ENCODE results near the gene MPC2. TPM values are rescaled to one million over a fixed set of nuclear protein-coding genes. Genes with fewer than 3 reads are reported as not detected.

Gene MPC2
- total RNA-seq, 1 donor from 2014 or later: 41.1 TPM

DNA sequence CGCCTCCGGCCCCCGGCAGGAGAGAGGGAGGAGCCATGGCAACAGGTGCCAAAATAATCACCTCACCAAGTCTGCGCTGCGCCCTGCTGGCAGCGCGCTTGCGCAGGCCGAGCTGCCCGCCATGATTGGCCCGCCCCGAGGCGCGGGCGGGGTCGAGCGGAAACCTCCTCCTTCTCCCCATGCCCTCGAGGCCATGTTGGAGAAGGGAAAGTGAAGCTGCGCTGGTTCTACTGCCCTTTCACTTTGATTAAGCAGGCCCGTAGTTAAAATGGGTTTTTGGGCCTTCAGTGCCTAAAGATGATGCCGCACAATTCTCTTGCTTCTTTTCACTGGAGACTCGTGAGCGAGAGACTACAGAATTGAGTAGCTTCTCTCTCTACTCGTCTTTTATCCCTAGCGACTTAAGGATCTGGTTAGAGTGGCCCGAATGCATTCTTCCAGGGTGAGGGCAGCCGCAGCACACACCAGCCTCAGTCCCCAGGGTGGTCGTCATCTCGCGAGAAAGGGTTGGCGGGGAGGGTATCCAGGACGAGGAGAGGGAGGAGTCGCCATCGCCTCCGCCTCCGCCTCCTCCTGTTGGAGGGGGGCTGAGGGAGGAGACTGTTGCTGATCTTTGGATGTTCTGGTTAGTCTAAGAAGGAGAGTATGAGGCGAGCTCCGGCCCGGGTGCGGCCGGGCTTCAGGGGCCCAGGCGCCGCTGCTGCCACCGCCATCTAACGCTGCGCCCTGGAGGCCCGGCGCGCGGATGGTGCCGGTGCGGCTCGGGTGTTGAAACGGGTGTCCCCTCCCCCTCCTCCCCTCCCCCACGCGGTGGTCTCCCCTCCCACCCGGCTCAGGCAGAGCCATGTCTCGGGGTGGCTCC lies 573 bp downstream of the MPC2 start, which contains the start of gene DCAF6:
Gene DCAF6, plus strand, starts transcription at position 616 of the 862 bp plus-strand sequence. Its CDS starts 229 bp downstream, at position 845.
- peak; percentile 99 for DNase-seq
- Mint-ChIP-seq H3K27ac (ENCODE audit: unreplicated experiment) (peak within 1 kb of the TSS; percentile 100), H3K4me3 (ENCODE audit: unreplicated experiment) (peak within 1 kb of the TSS; percentile 100), H3K4me1 (ENCODE audit: low read depth, unreplicated experiment) (peaks cover 12% of the 10 kb centered on the region), H3K36me3 (ENCODE audit: unreplicated experiment) (peaks cover 3% of the 10 kb centered on the region), H3K27me3 (ENCODE audit: unreplicated experiment) (peaks cover 14% of the 10 kb centered on the region), H3K9me3 (ENCODE audit: unreplicated experiment) (peaks cover 17% of the 10 kb centered on the region)
- TF ChIP-seq, protein P1, sequence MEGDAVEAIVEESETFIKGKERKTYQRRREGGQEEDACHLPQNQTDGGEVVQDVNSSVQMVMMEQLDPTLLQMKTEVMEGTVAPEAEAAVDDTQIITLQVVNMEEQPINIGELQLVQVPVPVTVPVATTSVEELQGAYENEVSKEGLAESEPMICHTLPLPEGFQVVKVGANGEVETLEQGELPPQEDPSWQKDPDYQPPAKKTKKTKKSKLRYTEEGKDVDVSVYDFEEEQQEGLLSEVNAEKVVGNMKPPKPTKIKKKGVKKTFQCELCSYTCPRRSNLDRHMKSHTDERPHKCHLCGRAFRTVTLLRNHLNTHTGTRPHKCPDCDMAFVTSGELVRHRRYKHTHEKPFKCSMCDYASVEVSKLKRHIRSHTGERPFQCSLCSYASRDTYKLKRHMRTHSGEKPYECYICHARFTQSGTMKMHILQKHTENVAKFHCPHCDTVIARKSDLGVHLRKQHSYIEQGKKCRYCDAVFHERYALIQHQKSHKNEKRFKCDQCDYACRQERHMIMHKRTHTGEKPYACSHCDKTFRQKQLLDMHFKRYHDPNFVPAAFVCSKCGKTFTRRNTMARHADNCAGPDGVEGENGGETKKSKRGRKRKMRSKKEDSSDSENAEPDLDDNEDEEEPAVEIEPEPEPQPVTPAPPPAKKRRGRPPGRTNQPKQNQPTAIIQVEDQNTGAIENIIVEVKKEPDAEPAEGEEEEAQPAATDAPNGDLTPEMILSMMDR (IDR thresholded peaks at IDR 0.05; ENCODE audit: partially characterized antibody, unreplicated experiment): no peak

DNA sequence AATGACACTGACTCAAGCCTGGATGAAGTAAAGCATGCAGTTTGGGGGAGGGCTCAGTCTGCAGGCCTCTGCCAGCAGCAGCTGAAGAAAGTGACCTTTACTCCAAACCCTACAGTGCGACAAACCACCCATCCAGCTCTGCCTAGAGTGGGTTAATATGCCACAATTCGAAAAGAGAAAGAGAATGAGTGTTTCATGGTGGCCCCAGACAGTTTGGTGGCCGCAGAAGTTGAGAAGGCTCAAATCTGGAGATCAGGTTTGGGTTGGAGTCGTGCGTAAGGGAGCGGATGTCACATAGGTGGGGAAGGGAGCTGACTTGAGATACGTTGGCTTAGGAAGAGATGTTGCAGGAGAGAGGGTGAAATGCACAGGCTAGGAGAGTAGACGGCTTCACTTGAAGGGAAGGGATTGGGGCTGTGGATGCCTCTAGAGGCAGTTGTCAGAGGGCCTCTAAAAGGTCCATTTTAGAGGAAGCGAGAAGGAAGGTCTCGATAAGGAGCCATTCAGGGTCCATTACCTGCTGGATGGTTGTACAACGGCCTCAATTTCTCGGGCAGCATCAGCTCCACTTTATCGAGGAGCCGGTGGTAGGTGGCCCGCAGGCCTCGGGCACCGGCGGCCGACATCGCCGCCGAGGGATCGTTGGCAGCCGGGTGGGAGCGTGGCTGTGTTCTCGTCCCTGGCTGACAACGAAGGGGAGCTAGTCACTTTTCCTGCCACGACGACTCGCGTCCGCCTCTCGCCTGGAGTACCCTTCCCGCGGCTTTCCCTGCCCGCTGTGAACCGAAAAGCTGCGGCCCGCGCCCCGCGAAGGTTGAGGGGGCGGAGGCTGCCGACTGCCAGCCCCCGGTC lies 1.4 kb downstream of the MPC2 start:
- Mint-ChIP-seq H3K4me3 (ENCODE audit: unreplicated experiment) (peak overlapping the region; percentile 100), H3K27ac (ENCODE audit: unreplicated experiment) (peak overlapping the region; percentile 98), H3K27me3 (ENCODE audit: unreplicated experiment) (peaks cover 14% of the 10 kb centered on the region), H3K36me3 (ENCODE audit: unreplicated experiment) (peaks cover 3% of the 10 kb centered on the region), H3K4me1 (ENCODE audit: low read depth, unreplicated experiment) (peaks cover 12% of the 10 kb centered on the region), H3K9me3 (ENCODE audit: unreplicated experiment) (peaks cover 17% of the 10 kb centered on the region)
- TF ChIP-seq, protein P1 (IDR thresholded peaks at IDR 0.05; ENCODE audit: partially characterized antibody, unreplicated experiment): no peak
- no peak for DNase-seq

DNA sequence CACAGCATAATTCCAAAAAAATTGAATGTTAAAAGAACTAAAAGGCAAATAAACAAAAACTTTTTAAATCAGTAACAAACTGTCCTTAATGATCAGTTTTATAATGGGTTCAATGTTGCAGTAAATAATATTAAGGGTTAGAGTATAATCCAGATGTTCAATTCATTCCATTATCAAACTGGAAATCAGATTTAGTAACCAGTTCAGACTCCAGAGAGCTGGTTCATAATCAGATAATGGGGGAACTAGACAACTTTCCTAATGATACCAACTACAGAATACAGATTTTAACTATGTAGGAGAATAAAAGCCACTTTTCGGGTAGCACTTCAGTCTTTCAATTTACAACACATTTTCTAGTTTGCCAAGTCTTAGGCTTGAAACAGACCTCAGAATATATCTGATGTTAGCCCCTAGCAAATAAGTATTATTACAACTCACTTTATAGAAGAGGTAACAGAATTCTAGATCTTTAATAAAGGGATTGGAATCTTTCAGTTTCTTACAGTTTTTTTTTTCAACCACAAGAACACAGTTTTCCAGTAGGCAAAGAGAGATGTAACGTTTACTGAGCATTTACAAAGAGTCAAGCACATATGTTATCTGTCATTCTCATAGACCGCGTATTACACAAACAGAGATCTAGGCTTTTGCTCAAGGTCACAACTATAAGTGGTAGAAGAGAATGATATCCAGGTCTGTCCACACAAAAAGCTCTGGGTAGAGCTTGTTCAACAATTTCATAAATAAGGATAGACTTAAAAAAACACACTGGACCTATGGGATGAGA lies 2.3 kb downstream of the MPC2 start:
- peaks cover 3% of the 10 kb centered on the region for H3K36me3 Mint-ChIP-seq (ENCODE audit: unreplicated experiment)
- H3K4me1 Mint-ChIP-seq (ENCODE audit: low read depth, unreplicated experiment): peaks cover 12% of the 10 kb centered on the region
- TF ChIP-seq, protein P1 (IDR thresholded peaks at IDR 0.05; ENCODE audit: partially characterized antibody, unreplicated experiment): no peak
- DNase-seq: no peak
- H3K4me3 Mint-ChIP-seq (ENCODE audit: unreplicated experiment): peak overlapping the region; percentile 100
- H3K27ac Mint-ChIP-seq (ENCODE audit: unreplicated experiment): peak overlapping the region; percentile 98
- peaks cover 17% of the 10 kb centered on the region for H3K9me3 Mint-ChIP-seq (ENCODE audit: unreplicated experiment)
- peaks cover 14% of the 10 kb centered on the region for H3K27me3 Mint-ChIP-seq (ENCODE audit: unreplicated experiment)

DNA sequence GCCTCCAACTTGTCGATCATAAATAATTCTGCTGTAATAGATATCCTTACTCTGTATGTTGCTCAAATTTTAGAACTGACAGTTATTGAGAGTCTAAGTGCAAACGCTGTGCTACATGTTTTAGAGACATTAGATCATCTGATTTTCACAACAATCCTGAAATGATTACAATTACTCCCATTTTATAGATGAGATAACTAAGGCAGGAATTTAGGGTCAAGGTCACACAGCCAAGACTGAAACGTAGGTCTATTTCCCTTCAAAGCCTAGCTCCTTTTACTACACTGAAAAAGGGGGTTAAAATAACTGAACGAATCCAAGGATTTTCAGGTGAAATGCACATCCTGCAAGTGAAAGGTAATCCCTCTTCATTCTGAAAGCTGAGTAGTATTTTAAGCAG lies 3.1 kb downstream of the MPC2 start:
- H3K36me3 Mint-ChIP-seq (ENCODE audit: unreplicated experiment): peaks cover 3% of the 10 kb centered on the region
- H3K27me3 Mint-ChIP-seq (ENCODE audit: unreplicated experiment): peaks cover 14% of the 10 kb centered on the region
- peaks cover 17% of the 10 kb centered on the region for H3K9me3 Mint-ChIP-seq (ENCODE audit: unreplicated experiment)
- peak overlapping the region; percentile 23 for H3K4me3 Mint-ChIP-seq (ENCODE audit: unreplicated experiment)
- no peak for DNase-seq
- peaks cover 12% of the 10 kb centered on the region for H3K4me1 Mint-ChIP-seq (ENCODE audit: low read depth, unreplicated experiment)
- H3K27ac Mint-ChIP-seq (ENCODE audit: unreplicated experiment): peak overlapping the region; percentile 43
- TF ChIP-seq, protein P1 (IDR thresholded peaks at IDR 0.05; ENCODE audit: partially characterized antibody, unreplicated experiment): no peak
